NB4 (cell line): Measurements from ENCODE around the gene PNPO.

Experiments used
- MYC ChIP-seq: IDR thresholded peaks from 2 replicates; pipeline ENCODE4 v1.6.1; 2011; ENCODE audit warnings: low read depth, low read length
- POLR2A ChIP-seq: IDR thresholded peaks from 2 replicates; pipeline ENCODE4 v1.6.1; 2011; ENCODE audit warnings: mild to moderate bottlenecking; ENCODE audit not compliant: insufficient read length; ENCODE audit errors: extremely low read depth
- TF ChIP-seq, protein P1 (sequence below): IDR thresholded peaks from one replicate; pipeline ENCODE4 v1.5.1; 2012; ENCODE audit warnings: low read depth, low read length
- TF ChIP-seq, protein P2 (sequence below): IDR thresholded peaks from 2 replicates; pipeline ENCODE4 v1.6.1; 2011; ENCODE audit warnings: low read depth, low read length

DNA sequence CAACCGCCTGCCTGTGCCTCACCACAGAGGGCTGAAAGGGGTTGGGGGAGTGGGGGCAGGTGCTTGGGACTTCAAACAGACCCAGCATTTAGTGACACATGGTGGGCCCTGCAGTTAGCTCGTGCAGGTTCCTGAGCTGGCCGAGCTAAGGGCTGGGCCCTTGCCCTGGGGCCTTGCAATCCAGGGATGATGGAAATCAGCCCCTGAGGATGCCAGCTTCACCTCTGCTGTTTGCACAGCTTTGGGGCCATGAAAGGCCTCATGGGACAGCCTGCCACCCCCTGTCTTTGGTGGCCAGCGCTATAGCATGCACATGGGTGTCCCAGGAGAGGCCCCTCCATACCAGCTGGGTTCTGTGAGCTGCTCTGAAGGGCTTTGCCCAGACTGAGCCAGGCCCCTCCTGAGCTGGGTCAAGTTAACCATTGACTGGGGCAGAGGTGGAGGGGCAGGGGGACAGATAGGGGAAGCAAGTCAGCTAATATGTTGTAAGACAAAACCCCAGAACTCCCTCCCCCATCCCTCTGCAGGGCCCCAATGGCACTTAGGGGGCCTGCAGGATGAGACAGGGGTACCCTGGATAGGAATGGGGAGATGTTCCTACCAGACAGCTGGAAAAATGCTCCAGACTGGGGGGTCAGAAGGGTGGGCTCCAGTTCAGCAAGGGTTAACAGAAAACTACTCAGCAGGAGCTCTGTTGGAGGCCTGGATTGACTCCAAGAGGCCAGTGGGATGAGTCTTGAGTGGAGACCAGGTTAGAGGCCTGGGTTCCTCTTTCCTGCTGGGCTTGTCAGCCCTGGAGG, 15.6 kb downstream of the PNPO start:
- TF ChIP-seq, protein P1, sequence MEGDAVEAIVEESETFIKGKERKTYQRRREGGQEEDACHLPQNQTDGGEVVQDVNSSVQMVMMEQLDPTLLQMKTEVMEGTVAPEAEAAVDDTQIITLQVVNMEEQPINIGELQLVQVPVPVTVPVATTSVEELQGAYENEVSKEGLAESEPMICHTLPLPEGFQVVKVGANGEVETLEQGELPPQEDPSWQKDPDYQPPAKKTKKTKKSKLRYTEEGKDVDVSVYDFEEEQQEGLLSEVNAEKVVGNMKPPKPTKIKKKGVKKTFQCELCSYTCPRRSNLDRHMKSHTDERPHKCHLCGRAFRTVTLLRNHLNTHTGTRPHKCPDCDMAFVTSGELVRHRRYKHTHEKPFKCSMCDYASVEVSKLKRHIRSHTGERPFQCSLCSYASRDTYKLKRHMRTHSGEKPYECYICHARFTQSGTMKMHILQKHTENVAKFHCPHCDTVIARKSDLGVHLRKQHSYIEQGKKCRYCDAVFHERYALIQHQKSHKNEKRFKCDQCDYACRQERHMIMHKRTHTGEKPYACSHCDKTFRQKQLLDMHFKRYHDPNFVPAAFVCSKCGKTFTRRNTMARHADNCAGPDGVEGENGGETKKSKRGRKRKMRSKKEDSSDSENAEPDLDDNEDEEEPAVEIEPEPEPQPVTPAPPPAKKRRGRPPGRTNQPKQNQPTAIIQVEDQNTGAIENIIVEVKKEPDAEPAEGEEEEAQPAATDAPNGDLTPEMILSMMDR = no peak
- TF ChIP-seq POLR2A (no peak), MYC (no peak)
- TF ChIP-seq, protein P2, sequence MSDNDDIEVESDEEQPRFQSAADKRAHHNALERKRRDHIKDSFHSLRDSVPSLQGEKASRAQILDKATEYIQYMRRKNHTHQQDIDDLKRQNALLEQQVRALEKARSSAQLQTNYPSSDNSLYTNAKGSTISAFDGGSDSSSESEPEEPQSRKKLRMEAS = no peak
